Lung (tissue), 12 donors: ENCODE results near the gene DLST. TPM values are rescaled to one million over a fixed set of nuclear protein-coding genes. Genes with fewer than 3 reads are reported as not detected.

ENCODE experiments used
- ATAC-seq: fragments of 200-7000 bp; cut with Tn5 transposase; one replicate; pipeline ENCODE4 v1.9.1; 2020; ENCODE audit warnings: moderate number of reproducible peaks; ENCODE audit not compliant: insufficient read depth, low FRiP score
- DNase-seq, 3 donors: peaks; one replicate each; pipeline ENCODE4 v3.0.0-alpha.2; 2013 to 2017
- H3K27ac ChIP-seq, 2 donors: one replicate each; pipeline ENCODE4 v1.5.1; 2013; ENCODE audit warnings: mild to moderate bottlenecking in 2 of 2, moderate library complexity in 2 of 2, control low read depth in 1 of 2, inconsistent platforms in 1 of 2, low read depth in 1 of 2, low read length in 1 of 2
- H3K27me3 ChIP-seq, 3 donors: one replicate each; pipeline ENCODE4 v1.5.1; 2013; ENCODE audit warnings: low read length in 2 of 3; ENCODE audit not compliant: control insufficient read depth in 3 of 3, insufficient read depth in 3 of 3
- H3K36me3 ChIP-seq, 4 donors: one replicate each; pipeline ENCODE4 v1.5.1; 2013; ENCODE audit warnings: low read length in 4 of 4, mild to moderate bottlenecking in 1 of 4, moderate library complexity in 1 of 4; ENCODE audit not compliant: control insufficient read depth in 4 of 4, insufficient read depth in 4 of 4
- H3K4me1 ChIP-seq, 5 donors: one replicate each; pipeline ENCODE4 v1.5.1; 2013; ENCODE audit warnings: low read length in 5 of 5, mild to moderate bottlenecking in 2 of 5, moderate library complexity in 1 of 5; ENCODE audit not compliant: control insufficient read depth in 5 of 5, insufficient read depth in 5 of 5
- H3K4me3 ChIP-seq: one replicate; pipeline ENCODE4 v1.5.1; 2013; ENCODE audit warnings: mild to moderate bottlenecking, control low read depth, moderate library complexity
- H3K9ac ChIP-seq, 2 donors: one replicate each; pipeline ENCODE4 v1.5.1; 2013; ENCODE audit warnings: low read length in 2 of 2, control low read depth in 1 of 2; ENCODE audit not compliant: insufficient read depth in 1 of 2
- H3K9me3 ChIP-seq, 4 donors: one replicate each; pipeline ENCODE4 v1.5.1; 2013; ENCODE audit warnings: low read length in 3 of 4, mild to moderate bottlenecking in 1 of 4, moderate library complexity in 1 of 4; ENCODE audit not compliant: control insufficient read depth in 4 of 4, insufficient read depth in 3 of 4
- CTCF ChIP-seq: IDR thresholded peaks from 2 replicates; pipeline ENCODE4 v1.5.1; 2012; ENCODE audit warnings: mild to moderate bottlenecking; ENCODE audit errors: control extremely low read depth, extremely low read depth
- WGBS, 2 donors: extraction: QIAGEN DNeasy Blood & Tissue Kit; methylation state at CpG; one replicate each; pipeline ENCODE4 v1.1.7; 2013; 5-methylcytosine and 5-hydroxymethylcytosine counted together
- polyA plus RNA-seq, 2 donors: library from polyadenylated mRNA; stranded (reverse); fragments of 200-250 nt; gene quantifications; one replicate each; pipeline ENCODE4 v1.2.1, GENCODE V29; 2013
- total RNA-seq, 2 donors: library from RNA; depleted of rRNA in 1 of 2; stranded (reverse); fragments of >200 nt in 1 of 2; gene quantifications; one replicate each; pipeline ENCODE4 v1.2.1, GENCODE V29; 2014 to 2021
- donor health status: control.
- donor health status: control.
- donor health status: Bipolar disorder and iron deficiency.
- donor health status: healthy.
- donor health status: DM: yes; HTN: yes; CAD: no.

DLST gene
- total and polyA plus RNA-seq, 4 donors, result 37.3 to 79.1 (median 69.5) TPM

- Histone ChIP-seq H3K36me3 (peaks cover 0 to 6% (median under 1%) of the 10 kb centered on the region in 4 donors), H3K27ac (peak overlapping the region; percentile 73 to 89), H3K27me3 (no peaks in the 10 kb centered on the region), H3K9me3 (no peaks in the 10 kb centered on the region), H3K4me1 (peaks cover 5 to 37% (median 21%) of the 10 kb centered on the region in 5 donors), H3K9ac (no peak overlapping the region), H3K4me3 (no peak overlapping the region)
- ATAC-seq (no peak), DNase-seq (no peak)
- 59 to 78% methylated on average over 12 of the region's 12 CpGs for WGBS, 2 donors
- TF ChIP-seq CTCF, result no peak
These were observed 60.5 kb downstream of the DLST start for GRCh38 chr14:74942181-74942580.

GRCh38 chr14:74942608-74943007 is 60.9 kb downstream of the DLST start:
- ATAC-seq, result no peak
- H3K9ac ChIP-seq, result no peak overlapping the region

GRCh38 chr14:74945261-74945851 is 63.6 kb downstream of the DLST start:
- no peaks in the 10 kb centered on the region for H3K9me3 ChIP-seq
- H3K9ac ChIP-seq, result no peak overlapping the region
- 65 to 73% methylated on average over 17 of the region's 17 CpGs for WGBS, 2 donors
- H3K27me3 ChIP-seq, result no peaks in the 10 kb centered on the region
- H3K27ac ChIP-seq, result no peak overlapping the region
- no peak overlapping the region for H3K4me3 ChIP-seq
- DNase-seq (peak in 1 of 3 donors; percentile 36), ATAC-seq (no peak)
- peaks cover 0 to 15% (median 7%) of the 10 kb centered on the region in 4 donors for H3K36me3 ChIP-seq
- H3K4me1 ChIP-seq, result peaks cover under 1 to 31% (median 15%) of the 10 kb centered on the region in 5 donors
- no peak for TF ChIP-seq CTCF

More at GRCh38 chr14:74942608-74943007, 60.9 kb downstream of the DLST start:
- no peak overlapping the region for H3K4me3 ChIP-seq
- no peak for TF ChIP-seq CTCF
- peaks cover 0 to 9% (median 2%) of the 10 kb centered on the region in 4 donors for H3K36me3 ChIP-seq
- peak overlapping the region; percentile 73 to 89 for H3K27ac ChIP-seq
- H3K9me3 ChIP-seq, result no peaks in the 10 kb centered on the region
- peaks cover 5 to 37% (median 21%) of the 10 kb centered on the region in 5 donors for H3K4me1 ChIP-seq
- no peaks in the 10 kb centered on the region for H3K27me3 ChIP-seq
- DNase-seq, result no peak
- WGBS, 2 donors, result 93% methylated on average over 11 of the region's 11 CpGs
